NCI-H226 (cell line): Measurements from ENCODE around the gene RELL1.

ENCODE experiments used
- DNase-seq: peaks from one replicate; pipeline ENCODE4 v3.0.0-alpha.2; 2015

The RELL1 gene

GRCh38 chr4:37664696-37665095 is 21.5 kb downstream of the RELL1 start:
- DNase-seq: no peak

- DNase-seq: no peak
Measured at GRCh38 chr4:37663552-37663951, 22.6 kb downstream of the RELL1 start.

GRCh38 chr4:37662861-37663390 is 23.2 kb downstream of the RELL1 start:
- no peak for DNase-seq

- no peak for DNase-seq
Measured at GRCh38 chr4:37662251-37662650, 23.9 kb downstream of the RELL1 start.

- DNase-seq: no peak
Measured at GRCh38 chr4:37661772-37662171, 24.4 kb downstream of the RELL1 start.

- DNase-seq: no peak
Measured at GRCh38 chr4:37659696-37660095, 26.5 kb downstream of the RELL1 start.

- no peak for DNase-seq
Measured at GRCh38 chr4:37656649-37657048, 29.5 kb downstream of the RELL1 start.

GRCh38 chr4:37653601-37654000 is 32.6 kb downstream of the RELL1 start:
- peak; percentile 69 for DNase-seq

- no peak for DNase-seq
Measured at GRCh38 chr4:37652747-37653527, 33.2 kb downstream of the RELL1 start.

GRCh38 chr4:37651781-37652377 is 34.3 kb downstream of the RELL1 start:
- DNase-seq: no peak

- DNase-seq: no peak
Measured at GRCh38 chr4:37650481-37650880, 35.7 kb downstream of the RELL1 start.

- DNase-seq: no peak
Measured at GRCh38 chr4:37649268-37649667, 36.9 kb downstream of the RELL1 start.

GRCh38 chr4:37648084-37648817 is 37.9 kb downstream of the RELL1 start:
- peak; percentile 81 for DNase-seq

GRCh38 chr4:37646247-37646646 is 39.9 kb downstream of the RELL1 start:
- DNase-seq: no peak

- no peak for DNase-seq
Measured at GRCh38 chr4:37645736-37646135, 40.4 kb downstream of the RELL1 start.

GRCh38 chr4:37644962-37645361 is 41.2 kb downstream of the RELL1 start:
- no peak for DNase-seq

GRCh38 chr4:37641886-37642849 is 44.0 kb downstream of the RELL1 start:
- DNase-seq: no peak

GRCh38 chr4:37641352-37641751 is 44.8 kb downstream of the RELL1 start:
- DNase-seq: no peak

GRCh38 chr4:37639551-37640285 is 46.5 kb downstream of the RELL1 start:
- no peak for DNase-seq

- no peak for DNase-seq
Measured at GRCh38 chr4:37635155-37635554, 51.0 kb downstream of the RELL1 start.

- no peak for DNase-seq
Measured at GRCh38 chr4:37634180-37634579, 52.0 kb downstream of the RELL1 start.

GRCh38 chr4:37632836-37633235 is 53.3 kb downstream of the RELL1 start:
- no peak for DNase-seq
